ENCODE measurements around the gene MSRB3.
"Not testable (repeated sequence)": the region's sequence is repeated elsewhere in the genome, so short reads cannot be mapped to it uniquely, and the experiment has no call there.

The MSRB3 gene

GRCh38 chr12:65292241-65292640 lies 13.8 kb downstream of the MSRB3 start:
- no peak for DNase-seq

GRCh38 chr12:65293735-65294134 lies 15.3 kb downstream of the MSRB3 start:
- DNase-seq, result no peak

- DNase-seq, result no peak
Observed at GRCh38 chr12:65294641-65295262, 16.3 kb downstream of the MSRB3 start.

GRCh38 chr12:65296508-65297265 lies 18.2 kb downstream of the MSRB3 start:
- peak; percentile 51 for DNase-seq

- no peak for DNase-seq
Observed at GRCh38 chr12:65300097-65300496, 21.6 kb downstream of the MSRB3 start.

GRCh38 chr12:65300679-65301349 lies 22.3 kb downstream of the MSRB3 start:
- no peak for DNase-seq

- no peak for DNase-seq
Observed at GRCh38 chr12:65302891-65303290, 24.4 kb downstream of the MSRB3 start.

GRCh38 chr12:65305346-65305950 lies 27.0 kb downstream of the MSRB3 start:
- no peak for DNase-seq

- DNase-seq, result peak; percentile 38
Observed at GRCh38 chr12:65306366-65307168, 28.1 kb downstream of the MSRB3 start.

GRCh38 chr12:65307169-65307501 lies 28.7 kb downstream of the MSRB3 start:
- DNase-seq, result no peak

- DNase-seq, result no peak
Observed at GRCh38 chr12:65308006-65308405, 29.5 kb downstream of the MSRB3 start.

GRCh38 chr12:65308601-65309071 lies 30.2 kb downstream of the MSRB3 start:
- no peak for DNase-seq

GRCh38 chr12:65311260-65311659 lies 32.8 kb downstream of the MSRB3 start:
- no peak for DNase-seq

- DNase-seq, result peak; percentile 38
Observed at GRCh38 chr12:65313719-65314317, 35.3 kb downstream of the MSRB3 start.

- DNase-seq, result not testable (repeated sequence)
Observed at GRCh38 chr12:65315238-65315637, 36.8 kb downstream of the MSRB3 start.

GRCh38 chr12:65318186-65318685 lies 39.8 kb downstream of the MSRB3 start:
- no peak for DNase-seq

- DNase-seq, result no peak
Observed at GRCh38 chr12:65319688-65320200, 41.3 kb downstream of the MSRB3 start.

- no peak for DNase-seq
Observed at GRCh38 chr12:65323070-65323469, 44.6 kb downstream of the MSRB3 start.

GRCh38 chr12:65324056-65324455 lies 45.6 kb downstream of the MSRB3 start:
- no peak for DNase-seq

GRCh38 chr12:65324551-65324950 lies 46.1 kb downstream of the MSRB3 start:
- DNase-seq, result no peak

GRCh38 chr12:65325183-65325582 lies 46.7 kb downstream of the MSRB3 start:
- no peak for DNase-seq

- DNase-seq, result no peak
Observed at GRCh38 chr12:65326616-65327015, 48.1 kb downstream of the MSRB3 start.
